ENCODE data around the gene RPH3AL. TPM values are rescaled to one million over a fixed set of nuclear protein-coding genes. Genes with fewer than 3 reads are reported as not detected.

The RPH3AL gene
- total and polyA plus RNA-seq, 2 of the 8 experiments (the other 6 are each of a cell fraction or from before 2014, with no cell fraction given): 5.6 to 5.8 TPM

GRCh38 chr17:219696-220095 lies 132.9 kb downstream of the RPH3AL start (continued):
- TF ChIP-seq SAP30 (IDR thresholded peaks at IDR 0.05; ENCODE audit: insufficient read depth, insufficient replicate concordance, low read length) (no peak), KDM4A (IDR thresholded peaks at IDR 0.05; ENCODE audit: low read depth, low read length, severe bottlenecking) (no peak), MAFK (IDR thresholded peaks at IDR 0.05; ENCODE audit: low read depth, low read length) (no peak)
- TF ChIP-seq, protein P1, sequence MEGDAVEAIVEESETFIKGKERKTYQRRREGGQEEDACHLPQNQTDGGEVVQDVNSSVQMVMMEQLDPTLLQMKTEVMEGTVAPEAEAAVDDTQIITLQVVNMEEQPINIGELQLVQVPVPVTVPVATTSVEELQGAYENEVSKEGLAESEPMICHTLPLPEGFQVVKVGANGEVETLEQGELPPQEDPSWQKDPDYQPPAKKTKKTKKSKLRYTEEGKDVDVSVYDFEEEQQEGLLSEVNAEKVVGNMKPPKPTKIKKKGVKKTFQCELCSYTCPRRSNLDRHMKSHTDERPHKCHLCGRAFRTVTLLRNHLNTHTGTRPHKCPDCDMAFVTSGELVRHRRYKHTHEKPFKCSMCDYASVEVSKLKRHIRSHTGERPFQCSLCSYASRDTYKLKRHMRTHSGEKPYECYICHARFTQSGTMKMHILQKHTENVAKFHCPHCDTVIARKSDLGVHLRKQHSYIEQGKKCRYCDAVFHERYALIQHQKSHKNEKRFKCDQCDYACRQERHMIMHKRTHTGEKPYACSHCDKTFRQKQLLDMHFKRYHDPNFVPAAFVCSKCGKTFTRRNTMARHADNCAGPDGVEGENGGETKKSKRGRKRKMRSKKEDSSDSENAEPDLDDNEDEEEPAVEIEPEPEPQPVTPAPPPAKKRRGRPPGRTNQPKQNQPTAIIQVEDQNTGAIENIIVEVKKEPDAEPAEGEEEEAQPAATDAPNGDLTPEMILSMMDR (IDR thresholded peaks at IDR 0.05; ENCODE audit: control extremely low read depth in 1 of 3, insufficient read depth in 1 of 3, low read depth in 1 of 3, low read length in 3 of 3): no peak
- TF ChIP-seq, protein P2, sequence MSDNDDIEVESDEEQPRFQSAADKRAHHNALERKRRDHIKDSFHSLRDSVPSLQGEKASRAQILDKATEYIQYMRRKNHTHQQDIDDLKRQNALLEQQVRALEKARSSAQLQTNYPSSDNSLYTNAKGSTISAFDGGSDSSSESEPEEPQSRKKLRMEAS (IDR thresholded peaks at IDR 0.05): no peak

Measured in H1 (cell line).